IPS DF 4.7 (cell line): ENCODE measurements around the gene DYNLRB2.

ENCODE experiments used
- DNase-seq: peaks from one replicate; pipeline ENCODE4 v3.0.0-alpha.2; 2013; ENCODE audit warnings: low spot score; ENCODE audit errors: extremely low read depth

The DYNLRB2 gene

GRCh38 chr16:80596507-80597207, 55.9 kb downstream of the DYNLRB2 start:
- no peak for DNase-seq

- no peak for DNase-seq
These were observed 58.7 kb downstream of the DYNLRB2 start for GRCh38 chr16:80599466-80599865.
